Hepatocyte (in vitro differentiated cells): ENCODE data around the gene TMEFF2. TPM values are rescaled to one million over a fixed set of nuclear protein-coding genes. Genes with fewer than 3 reads are reported as not detected.

Source experiments
- DNase-seq: peaks from one replicate; pipeline ENCODE4 v3.0.0-alpha.2; 2016; ENCODE audit warnings: low spot score
- H2AFZ ChIP-seq: fragments of 200-600 bp; sonication (generic); 2 replicates; pipeline ENCODE4 v1.6.0; 2016; ENCODE audit warnings: antibody characterized with exemption, mild to moderate bottlenecking
- H3K27ac ChIP-seq: fragments of 200-600 bp; sonication (generic); 2 replicates; pipeline ENCODE4 v1.5.1; 2016; ENCODE audit warnings: mild to moderate bottlenecking
- H3K27me3 ChIP-seq: fragments of 200-600 bp; sonication (generic); 2 replicates; pipeline ENCODE4 v1.6.1; 2016
- H3K36me3 ChIP-seq: fragments of 200-600 bp; sonication (generic); replicated peaks from 2 replicates; pipeline ENCODE4 v1.5.1; 2016; ENCODE audit warnings: low read depth; ENCODE audit not compliant: insufficient read depth
- H3K4me1 ChIP-seq: fragments of 200-600 bp; sonication (generic); 2 replicates; pipeline ENCODE4 v1.5.1; 2016; ENCODE audit warnings: mild to moderate bottlenecking, moderate library complexity; ENCODE audit not compliant: insufficient read depth
- H3K4me2 ChIP-seq: fragments of 200-600 bp; sonication (generic); 2 replicates; pipeline ENCODE4 v1.6.0; 2016
- H3K4me3 ChIP-seq: fragments of 200-600 bp; sonication (generic); 2 replicates; pipeline ENCODE4 v1.5.1; 2016; ENCODE audit warnings: mild to moderate bottlenecking
- H3K79me2 ChIP-seq: fragments of 200-600 bp; sonication (generic); 2 replicates; pipeline ENCODE4 v1.6.0; 2017; ENCODE audit warnings: mild to moderate bottlenecking
- H3K9me2 ChIP-seq: fragments of 200-600 bp; sonication (generic); replicated peaks from 2 replicates; pipeline ENCODE4 v1.6.0; 2017; ENCODE audit warnings: mild to moderate bottlenecking; ENCODE audit not compliant: insufficient read depth
- H3K9me3 ChIP-seq: fragments of 200-600 bp; sonication (generic); 2 replicates; pipeline ENCODE4 v1.5.1; 2016; ENCODE audit warnings: low read depth, mild to moderate bottlenecking
- H4K20me1 ChIP-seq: fragments of 200-600 bp; sonication (generic); 2 replicates; pipeline ENCODE4 v1.6.0; 2016; ENCODE audit warnings: mild to moderate bottlenecking; ENCODE audit not compliant: insufficient read depth, poor library complexity, severe bottlenecking
- EZH2 ChIP-seq: fragments of 200-600 bp; sonication (generic); IDR thresholded peaks from 2 replicates; pipeline ENCODE4 v1.6.1; 2016; ENCODE audit warnings: antibody characterized with exemption, mild to moderate bottlenecking, borderline replicate concordance
- EZH2phosphoT487 ChIP-seq: fragments of 200-600 bp; sonication (generic); IDR thresholded peaks from one replicate; pipeline ENCODE4 v1.6.1; 2018; ENCODE audit warnings: antibody characterized with exemption, mild to moderate bottlenecking, low read depth, moderate library complexity; ENCODE audit not compliant: unreplicated experiment, severe bottlenecking
- WGBS: methylation state at CpG from one replicate; pipeline ENCODE4 v1.1.6; 2016; ENCODE audit warnings: low lambda C conversion rate; ENCODE audit errors: missing lambda C conversion rate; 5-methylcytosine and 5-hydroxymethylcytosine counted together
- polyA plus RNA-seq: library from polyadenylated mRNA; unstranded; fragments of >200 nt; fragmentation: Nextera tagmentation; extraction: Ambion mirVana; gene quantifications from 2 replicates; pipeline ENCODE4 v1.2.1, GENCODE V29; 2016
- total RNA-seq: library from RNA; depleted of rRNA; stranded (reverse); fragments of >200 nt; gene quantifications from 2 replicates; pipeline ENCODE4 v1.2.3, GENCODE V29; 2014
- TF ChIP-seq, protein P1 (sequence below): fragments of 200-600 bp; sonication (generic); IDR thresholded peaks from 2 replicates; pipeline ENCODE4 v1.5.1; 2016; ENCODE audit warnings: antibody characterized with exemption, mild to moderate bottlenecking; ENCODE audit not compliant: poor library complexity

TMEFF2 gene
- total and polyA plus RNA-seq, 2 experiments from 2014 or later: 0.43 to 1.8 TPM

DNA sequence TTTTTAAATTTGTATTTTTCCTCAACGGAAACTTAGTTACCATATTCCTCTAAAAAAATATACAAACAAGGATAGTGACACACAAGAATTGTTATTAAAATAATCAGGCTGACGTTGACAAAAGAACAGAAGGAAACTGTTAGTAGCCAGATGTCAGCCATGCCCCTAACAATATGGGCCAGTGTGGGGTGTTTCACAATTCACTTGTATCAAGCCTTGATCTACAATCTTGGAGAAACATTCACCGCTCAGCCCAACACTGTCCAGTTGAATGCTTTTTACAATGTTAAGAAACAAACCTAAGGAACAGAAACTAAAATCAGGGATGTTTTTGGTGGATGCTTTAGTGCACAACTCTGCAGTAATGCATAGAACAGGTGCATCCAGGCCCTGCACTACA lies 44.6 kb downstream of the TMEFF2 start:
- 81% methylated on average over 3 of the region's 3 CpGs for WGBS
- Histone ChIP-seq H3K9me3 (no peaks in the 10 kb centered on the region), H3K27ac (no peak overlapping the region), H3K4me1 (peaks cover 8% of the 10 kb centered on the region), H3K4me3 (no peak overlapping the region), H3K36me3 (no peaks in the 10 kb centered on the region), H2AFZ (no peak overlapping the region), H3K27me3 (no peaks in the 10 kb centered on the region), H3K4me2 (no peak overlapping the region), H3K79me2 (no peaks in the 10 kb centered on the region), H3K9me2 (no peaks in the 10 kb centered on the region), H4K20me1 (no peaks in the 10 kb centered on the region)
- DNase-seq: no peak
- TF ChIP-seq EZH2 (no peak), EZH2phosphoT487 (no peak)
- TF ChIP-seq, protein P1, sequence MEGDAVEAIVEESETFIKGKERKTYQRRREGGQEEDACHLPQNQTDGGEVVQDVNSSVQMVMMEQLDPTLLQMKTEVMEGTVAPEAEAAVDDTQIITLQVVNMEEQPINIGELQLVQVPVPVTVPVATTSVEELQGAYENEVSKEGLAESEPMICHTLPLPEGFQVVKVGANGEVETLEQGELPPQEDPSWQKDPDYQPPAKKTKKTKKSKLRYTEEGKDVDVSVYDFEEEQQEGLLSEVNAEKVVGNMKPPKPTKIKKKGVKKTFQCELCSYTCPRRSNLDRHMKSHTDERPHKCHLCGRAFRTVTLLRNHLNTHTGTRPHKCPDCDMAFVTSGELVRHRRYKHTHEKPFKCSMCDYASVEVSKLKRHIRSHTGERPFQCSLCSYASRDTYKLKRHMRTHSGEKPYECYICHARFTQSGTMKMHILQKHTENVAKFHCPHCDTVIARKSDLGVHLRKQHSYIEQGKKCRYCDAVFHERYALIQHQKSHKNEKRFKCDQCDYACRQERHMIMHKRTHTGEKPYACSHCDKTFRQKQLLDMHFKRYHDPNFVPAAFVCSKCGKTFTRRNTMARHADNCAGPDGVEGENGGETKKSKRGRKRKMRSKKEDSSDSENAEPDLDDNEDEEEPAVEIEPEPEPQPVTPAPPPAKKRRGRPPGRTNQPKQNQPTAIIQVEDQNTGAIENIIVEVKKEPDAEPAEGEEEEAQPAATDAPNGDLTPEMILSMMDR: no peak

DNA sequence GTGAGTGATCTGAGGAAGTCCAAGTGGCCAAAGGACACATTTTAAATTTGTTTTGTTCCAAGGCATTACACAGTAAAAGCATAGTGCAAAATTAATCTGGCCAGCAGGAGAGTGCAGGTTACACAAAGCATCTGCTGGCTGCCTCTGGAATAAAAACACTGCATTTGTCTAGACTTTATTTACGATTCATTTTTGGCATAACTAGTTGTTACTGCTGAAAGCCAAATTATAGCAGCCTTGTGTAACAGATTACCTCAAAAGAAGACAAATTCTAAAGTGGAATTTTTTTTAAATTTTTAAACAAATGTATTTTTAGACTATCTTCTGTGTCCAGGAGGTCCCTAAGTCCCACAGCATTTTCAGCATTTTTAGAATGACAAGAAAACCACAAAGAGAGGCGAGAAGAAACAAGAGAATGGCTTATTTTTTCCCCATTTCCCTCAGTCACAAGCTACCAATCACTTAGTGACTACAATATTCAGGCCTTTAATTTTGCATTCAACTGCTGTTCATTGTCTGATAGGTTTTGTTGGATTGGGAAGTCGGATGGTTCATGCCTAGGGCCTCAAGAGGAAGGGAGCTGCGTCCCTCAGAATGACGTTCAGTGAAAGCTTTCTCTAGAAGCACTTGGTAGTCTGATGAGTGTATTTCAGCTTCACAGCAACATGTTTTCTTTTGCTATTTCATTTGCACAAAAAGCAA lies 46.0 kb downstream of the TMEFF2 start:
- Histone ChIP-seq H3K4me3 (no peak overlapping the region), H3K9me3 (no peaks in the 10 kb centered on the region), H3K4me2 (no peak overlapping the region), H3K36me3 (no peaks in the 10 kb centered on the region), H4K20me1 (no peaks in the 10 kb centered on the region), H3K27me3 (no peaks in the 10 kb centered on the region), H3K4me1 (peaks cover 8% of the 10 kb centered on the region), H3K79me2 (no peaks in the 10 kb centered on the region), H2AFZ (no peak overlapping the region), H3K9me2 (no peaks in the 10 kb centered on the region), H3K27ac (no peak overlapping the region)
- TF ChIP-seq, protein P1: no peak
- TF ChIP-seq EZH2phosphoT487 (no peak), EZH2 (no peak)
- DNase-seq: no peak
- 65% methylated on average over 5 of the region's 5 CpGs for WGBS

DNA sequence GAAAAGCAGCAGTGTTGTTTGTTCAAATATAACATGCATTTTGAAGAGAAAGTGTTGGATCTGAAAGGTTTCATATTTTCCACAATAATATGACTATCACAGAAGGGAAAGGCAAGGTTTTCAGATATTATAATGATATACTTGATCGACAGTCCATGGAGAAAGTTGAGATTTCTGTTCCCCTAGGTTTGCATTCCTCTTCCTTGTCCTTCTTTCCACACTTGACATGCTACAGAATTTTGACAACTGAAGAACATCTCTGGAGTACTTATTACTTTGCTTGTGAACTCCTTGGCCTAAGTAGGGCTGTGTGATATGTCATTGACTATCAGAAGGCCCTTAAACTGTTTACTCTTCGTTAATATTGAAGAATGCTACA lies 46.5 kb downstream of the TMEFF2 start:
- H3K27me3 ChIP-seq: no peaks in the 10 kb centered on the region
- peaks cover 8% of the 10 kb centered on the region for H3K4me1 ChIP-seq
- no peaks in the 10 kb centered on the region for H3K36me3 ChIP-seq
- H4K20me1 ChIP-seq: no peaks in the 10 kb centered on the region
- 82% methylated on average over 2 of the region's 2 CpGs for WGBS
- TF ChIP-seq EZH2phosphoT487: no peak
- TF ChIP-seq EZH2: no peak
- TF ChIP-seq, protein P1: no peak
- H3K27ac ChIP-seq: no peak overlapping the region
- H3K79me2 ChIP-seq: no peaks in the 10 kb centered on the region
- no peak overlapping the region for H3K4me3 ChIP-seq
- no peaks in the 10 kb centered on the region for H3K9me2 ChIP-seq
- H3K9me3 ChIP-seq: no peaks in the 10 kb centered on the region
- no peak overlapping the region for H2AFZ ChIP-seq
- H3K4me2 ChIP-seq: no peak overlapping the region
- no peak for DNase-seq
